Activated gamma-delta T cell (primary cell): ENCODE data around the gene FOXP1.
"Not testable (repeated sequence)": the region's sequence is repeated elsewhere in the genome, so short reads cannot be mapped to it uniquely, and the experiment has no call there.

Source experiments
- DNase-seq: peaks from one replicate; lab custom pipeline; 2025; lab: John Stamatoyannopoulos, UW

The FOXP1 gene

DNA sequence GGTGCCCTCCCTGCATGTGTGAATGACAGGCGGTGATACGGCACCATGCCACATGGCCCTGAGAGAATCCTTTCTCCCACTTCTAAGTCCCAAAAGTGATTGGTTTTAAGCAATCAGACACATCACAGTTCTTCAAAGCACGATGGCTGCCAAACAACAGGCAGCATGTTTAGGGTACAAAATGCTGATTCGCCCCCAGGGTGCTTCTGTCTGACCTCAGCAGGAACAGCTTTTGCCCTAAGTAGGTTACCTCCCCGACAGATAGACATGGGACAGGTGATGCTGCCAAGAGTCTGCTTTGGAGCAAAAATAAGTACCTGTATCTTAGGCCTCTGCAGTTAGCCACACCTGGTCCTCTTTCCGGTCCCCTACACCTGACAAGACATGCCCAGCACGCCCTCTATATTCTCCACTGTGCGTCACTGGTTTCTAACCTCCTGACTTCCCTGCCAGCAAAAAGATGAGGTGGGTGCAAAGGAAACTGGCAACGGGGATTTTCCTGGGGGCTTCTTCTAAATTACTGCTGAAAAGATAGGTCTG is 549.8 kb downstream of the FOXP1 start:
- no peak for DNase-seq

DNA sequence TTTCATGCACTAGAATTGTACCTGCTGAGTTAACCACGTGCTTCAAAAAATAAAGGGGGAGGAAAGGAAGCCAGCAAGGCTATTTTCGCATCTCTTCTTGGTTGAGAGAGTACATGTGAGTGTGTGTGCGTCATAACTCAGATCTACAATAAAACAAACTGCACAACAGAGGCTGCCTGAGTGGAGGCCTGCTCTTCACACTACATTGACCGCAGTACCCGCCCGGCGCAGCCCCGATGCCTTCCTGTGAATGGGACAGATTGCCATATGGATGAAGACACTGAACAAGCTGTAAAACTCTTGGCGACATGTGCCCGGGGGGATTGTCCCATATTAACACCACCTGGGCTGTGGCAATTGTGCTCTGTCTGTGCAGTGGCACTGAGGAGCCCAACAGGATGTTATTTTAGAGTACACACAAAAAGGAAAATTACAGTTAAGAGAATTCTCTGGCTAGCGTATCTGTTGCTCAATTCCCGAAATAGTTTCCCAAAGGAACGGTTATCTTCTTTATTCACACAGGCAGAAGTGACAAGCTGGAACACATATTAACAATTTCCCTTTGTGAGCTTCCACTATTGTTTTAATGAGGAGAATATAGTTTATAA is 551.5 kb downstream of the FOXP1 start:
- no peak for DNase-seq

DNA sequence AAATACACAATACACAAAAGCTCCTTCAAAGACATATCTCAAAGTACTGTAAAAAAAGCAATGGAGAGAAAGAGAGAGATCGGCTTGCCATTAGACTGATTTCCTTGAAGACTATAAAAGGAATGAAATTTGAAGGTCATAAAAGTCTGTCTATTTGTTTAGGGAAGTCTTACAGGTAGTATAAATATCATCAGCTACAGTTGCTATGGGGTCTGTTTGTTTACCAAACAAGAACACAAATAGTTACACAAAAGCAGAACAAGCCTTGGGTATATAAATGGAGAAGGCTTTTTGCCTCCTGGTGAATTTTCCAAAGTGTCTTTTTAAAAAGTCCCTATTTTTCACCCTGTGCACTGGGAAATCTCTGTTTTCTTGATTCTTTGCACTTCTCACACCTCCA is 552.3 kb downstream of the FOXP1 start:
- no peak for DNase-seq

DNA sequence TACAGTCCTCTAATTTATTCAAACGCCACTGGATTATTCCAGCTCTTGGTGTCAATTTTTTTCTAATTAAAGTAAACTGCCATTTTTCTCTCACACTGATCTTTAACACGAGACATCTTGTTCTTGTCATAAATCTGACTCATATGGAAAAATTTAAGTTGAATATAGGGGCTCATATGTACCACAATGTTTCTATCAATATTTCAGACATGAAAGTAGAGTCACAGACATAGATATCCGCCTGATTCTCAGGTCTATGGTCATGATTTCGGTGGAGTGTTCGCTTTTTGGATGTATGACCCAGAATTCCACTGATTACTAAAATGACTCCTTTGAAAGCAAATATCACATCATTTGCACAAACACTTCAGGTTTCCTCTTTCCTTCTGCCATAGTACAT is 552.8 kb downstream of the FOXP1 start:
- no peak for DNase-seq

DNA sequence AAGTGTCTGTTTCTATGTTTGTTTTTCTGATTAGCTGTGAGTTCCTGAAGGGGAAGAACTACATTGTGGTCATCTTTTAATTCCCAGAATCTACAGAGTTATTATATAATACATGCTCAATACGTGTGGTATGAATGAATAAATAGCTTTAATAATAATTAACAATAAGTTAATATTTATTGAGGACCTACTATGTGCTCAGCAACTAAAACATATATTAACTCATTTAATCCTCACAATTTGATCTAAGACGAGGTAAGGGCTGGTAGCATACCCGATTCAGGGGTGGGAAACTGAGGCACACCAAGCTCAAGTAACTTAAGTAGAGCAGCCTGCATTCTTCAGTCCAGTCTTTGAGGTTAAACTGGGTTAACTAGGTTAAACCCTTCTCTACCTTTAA is 553.8 kb downstream of the FOXP1 start:
- DNase-seq = no peak

DNA sequence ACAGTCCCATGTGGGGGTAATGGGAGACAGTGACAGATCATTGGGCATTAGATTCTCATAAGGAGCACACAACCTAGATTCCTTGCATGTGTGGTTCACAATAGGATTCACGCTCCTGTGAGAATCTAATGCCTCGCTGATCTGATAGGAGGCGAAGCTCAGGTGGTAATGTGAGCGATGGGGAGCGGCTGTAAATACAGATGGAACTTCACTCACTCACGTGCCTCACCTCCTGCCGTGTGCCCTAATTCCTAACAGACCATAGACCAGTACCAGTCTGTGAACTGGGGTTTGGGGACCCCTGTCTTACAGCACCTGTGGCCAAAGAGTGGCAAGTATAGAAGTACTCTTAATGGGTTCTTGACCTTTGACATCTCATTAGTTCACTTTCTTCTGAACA is 554.7 kb downstream of the FOXP1 start:
- DNase-seq = no peak

DNA sequence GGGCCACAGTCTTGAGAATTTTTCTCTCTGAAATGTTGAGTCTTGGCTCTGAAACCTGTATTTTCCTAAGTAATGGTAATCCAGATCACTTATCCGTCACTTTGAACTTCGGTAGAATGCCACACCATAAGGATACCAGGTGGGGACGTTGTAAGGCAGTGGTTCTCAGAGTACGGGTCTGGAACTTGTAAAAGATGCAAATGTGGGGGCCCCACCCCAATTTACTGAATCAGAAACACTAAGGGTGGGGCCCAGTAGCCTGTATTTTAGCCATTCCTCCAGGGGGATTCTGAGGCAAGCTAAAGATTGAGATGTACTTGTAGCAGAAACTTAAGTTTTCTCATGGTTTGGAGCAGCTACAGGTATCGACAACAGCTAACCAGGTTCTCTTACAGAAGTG is 555.3 kb downstream of the FOXP1 start:
- DNase-seq = no peak

DNA sequence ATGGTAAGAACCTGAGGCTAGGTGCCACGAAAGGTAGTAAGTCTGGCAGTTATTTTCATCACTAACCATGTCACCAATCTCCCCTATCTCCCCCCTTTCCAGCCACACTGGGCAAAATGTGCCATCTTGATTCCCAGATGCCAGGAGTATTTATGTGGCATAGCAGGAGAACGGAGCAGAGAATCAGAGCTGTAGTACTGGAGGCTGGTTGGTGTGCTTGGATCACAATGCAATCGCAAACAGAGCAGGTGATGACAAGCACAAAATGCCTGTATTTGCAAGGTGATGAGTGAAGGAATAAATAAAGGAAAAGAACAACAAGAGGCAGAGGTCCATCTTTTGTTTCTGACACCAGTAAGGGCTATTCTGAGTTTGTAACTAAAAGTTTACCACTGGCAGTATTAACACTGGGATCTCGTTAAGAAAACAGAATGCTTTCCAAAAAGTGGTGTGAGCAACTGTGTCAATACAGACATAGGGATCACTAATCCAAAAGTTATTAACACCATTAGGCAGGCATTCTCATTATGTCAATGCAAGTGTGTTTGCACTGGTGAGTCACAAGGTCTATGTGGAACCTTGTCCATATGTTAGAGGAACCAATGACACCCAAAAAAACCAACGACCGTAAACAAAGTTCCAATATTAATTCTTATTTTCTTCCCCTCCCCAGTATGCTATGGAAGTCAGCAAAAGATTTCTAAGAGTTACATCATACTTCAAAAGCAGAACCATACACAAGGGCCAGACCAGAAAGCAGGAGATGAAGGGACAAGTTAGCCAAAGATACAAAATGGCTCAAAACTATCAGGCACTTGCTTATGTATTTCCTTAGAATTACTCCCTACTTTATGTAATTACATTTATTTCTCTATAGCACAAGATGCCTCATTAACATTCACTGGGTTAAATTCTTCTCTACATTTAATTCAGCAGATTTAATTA is 556.6 kb downstream of the FOXP1 start:
- no peak for DNase-seq

DNA sequence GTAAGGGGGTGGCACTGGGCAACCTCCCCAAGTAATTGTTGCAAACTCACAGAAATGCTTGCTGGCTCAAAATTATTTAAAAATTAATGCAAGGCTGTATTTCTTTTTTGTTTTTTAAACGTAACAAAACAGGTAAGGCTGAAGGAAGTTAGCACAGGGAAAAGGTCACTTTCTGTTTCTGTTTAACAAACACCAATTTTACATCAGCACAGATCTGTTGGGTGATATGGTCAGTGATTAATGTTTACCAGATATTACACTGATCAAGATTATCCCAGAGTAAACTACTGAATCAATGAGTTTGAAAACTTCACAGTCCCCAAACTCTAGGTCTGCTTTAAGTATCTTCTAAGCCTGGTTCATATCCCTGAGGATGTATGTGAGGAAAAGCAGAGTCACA is 558.0 kb downstream of the FOXP1 start:
- no peak for DNase-seq

DNA sequence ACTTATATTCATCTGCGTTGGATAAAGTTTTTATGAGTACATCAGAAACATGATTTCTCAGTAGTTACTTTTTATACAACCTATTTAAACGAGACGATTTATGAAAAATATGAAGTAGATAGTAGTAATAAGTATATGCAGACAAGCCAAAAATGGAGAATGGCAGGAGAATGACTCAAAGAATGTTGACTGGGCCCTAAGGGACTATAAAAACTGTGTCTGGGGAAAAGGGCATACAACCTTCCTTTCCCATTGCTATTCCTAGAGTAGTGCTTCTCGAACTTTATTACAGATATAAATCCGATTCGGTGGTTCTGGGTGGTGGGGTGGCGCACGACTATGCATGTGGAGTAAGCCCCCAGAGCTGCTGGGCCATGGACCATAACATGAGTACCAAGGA is 558.5 kb downstream of the FOXP1 start:
- no peak for DNase-seq

DNA sequence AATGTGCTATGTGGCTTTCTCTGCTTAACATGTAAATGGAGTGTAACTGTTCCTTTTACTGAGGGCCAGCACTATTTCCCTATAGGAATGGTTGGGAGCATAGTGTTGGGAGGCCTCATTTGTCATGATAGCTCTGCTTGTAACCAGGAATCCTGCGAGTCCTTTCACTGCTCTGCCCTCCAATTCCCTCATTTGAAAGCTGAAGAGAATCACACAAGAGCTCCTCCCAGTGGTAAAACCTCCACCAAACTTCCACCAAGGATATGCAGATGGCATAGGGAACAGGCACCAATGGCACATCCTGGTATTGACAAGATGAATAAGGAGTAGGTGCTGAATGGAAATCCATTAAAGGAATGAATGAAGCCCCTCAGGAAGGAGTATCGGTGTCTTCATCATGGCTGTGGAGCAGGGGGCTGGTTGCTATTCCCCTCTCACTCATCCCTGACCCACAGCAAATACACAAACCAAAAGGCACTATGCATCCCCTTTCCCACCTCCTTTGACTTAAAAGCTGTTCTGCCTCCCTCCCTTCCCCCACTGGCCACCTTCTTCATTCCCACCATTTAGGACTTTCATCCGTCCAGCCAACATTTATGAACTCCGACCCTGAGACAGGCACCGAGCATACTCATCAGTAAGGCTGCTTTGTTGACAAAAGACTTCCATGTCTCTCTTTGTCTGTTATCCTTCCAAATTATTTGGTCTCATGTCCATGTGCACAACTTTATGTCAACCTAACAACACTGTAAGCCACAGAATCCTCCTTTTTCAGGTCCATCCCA is 560.8 kb downstream of the FOXP1 start:
- DNase-seq = no peak

DNA sequence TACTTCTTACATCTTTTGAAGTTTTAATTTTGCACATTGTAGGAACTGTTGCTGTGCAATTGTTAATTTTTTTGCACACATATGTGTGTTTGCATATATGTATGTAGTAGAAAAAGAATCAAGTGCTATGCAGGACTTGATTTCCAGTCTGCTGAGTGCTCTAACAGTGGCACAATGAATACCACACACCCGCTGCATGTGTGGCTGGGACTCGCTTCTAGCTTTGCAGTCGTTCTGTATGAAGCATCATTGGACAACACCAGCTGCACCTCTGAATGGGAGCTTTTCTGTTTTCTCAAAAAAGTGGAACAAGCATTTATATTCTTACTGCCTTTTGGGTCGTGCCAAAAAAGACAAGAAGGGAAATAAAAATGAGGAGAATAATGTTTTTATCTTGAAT is 564.7 kb downstream of the FOXP1 start:
- DNase-seq = no peak

DNA sequence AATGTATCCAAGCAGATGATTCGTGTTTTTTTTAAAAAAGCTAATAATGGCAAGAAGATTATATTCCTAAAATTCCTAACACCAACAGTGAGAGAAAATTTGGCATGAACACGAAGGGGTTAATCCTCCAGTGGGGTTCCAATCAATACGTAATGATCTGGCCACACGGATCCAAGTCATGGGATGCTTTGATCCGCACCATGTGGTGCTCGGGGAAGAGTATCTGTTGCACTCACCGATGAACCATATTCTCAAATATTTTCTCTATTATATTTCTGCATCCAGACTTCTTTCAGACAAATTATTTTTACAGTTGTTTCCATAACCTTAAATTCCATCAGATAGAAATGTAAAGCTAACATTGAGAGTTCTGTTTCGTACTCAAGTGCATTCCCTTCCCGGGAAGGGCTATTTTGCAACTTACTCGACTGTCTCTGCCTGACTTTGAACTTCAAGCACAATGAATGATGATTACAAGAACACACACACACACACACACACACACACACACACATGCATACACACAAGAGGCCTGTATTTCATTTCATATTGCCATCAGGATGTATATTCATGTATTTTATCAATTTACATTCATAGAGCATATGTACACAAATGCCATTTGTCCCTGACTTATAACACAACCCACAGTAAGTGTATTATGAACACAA is 567.2 kb downstream of the FOXP1 start:
- DNase-seq = no peak

DNA sequence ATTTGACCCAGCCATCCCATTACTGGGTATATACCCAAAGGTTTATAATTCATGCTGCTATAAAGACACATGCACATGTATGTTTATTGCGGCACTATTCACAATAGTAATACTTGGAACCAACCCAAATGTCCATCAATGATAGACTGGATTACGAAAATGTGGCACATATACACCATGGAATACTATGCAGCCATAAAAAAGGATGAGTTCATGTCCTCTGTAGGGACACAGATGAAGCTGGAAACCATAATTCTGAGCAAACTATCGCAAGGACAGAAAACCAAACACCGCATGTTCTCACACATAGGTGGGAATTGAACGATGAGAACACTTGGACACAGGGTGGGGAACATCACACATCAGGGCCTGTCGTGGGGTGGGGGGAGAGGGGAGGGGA is 568.9 kb downstream of the FOXP1 start:
- not testable (repeated sequence) for DNase-seq

DNA sequence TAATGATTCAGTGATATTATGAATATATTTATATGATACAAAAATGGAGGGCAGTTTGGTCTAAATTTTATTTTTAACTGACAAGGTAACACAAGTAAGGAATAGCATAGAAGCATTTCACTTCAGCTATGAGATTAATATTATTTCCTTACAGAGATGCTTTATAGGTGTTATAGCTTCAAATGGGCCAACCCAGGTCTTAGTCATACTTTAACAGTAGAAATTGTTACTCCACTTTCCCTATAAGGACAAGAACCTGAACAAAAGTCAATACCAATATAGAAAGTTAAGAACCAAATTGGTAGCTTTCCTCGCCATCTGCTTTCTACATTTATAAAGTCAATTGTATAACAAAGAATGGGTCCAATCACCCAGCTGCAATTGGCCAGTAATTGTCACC is 570.6 kb downstream of the FOXP1 start:
- DNase-seq = no peak

DNA sequence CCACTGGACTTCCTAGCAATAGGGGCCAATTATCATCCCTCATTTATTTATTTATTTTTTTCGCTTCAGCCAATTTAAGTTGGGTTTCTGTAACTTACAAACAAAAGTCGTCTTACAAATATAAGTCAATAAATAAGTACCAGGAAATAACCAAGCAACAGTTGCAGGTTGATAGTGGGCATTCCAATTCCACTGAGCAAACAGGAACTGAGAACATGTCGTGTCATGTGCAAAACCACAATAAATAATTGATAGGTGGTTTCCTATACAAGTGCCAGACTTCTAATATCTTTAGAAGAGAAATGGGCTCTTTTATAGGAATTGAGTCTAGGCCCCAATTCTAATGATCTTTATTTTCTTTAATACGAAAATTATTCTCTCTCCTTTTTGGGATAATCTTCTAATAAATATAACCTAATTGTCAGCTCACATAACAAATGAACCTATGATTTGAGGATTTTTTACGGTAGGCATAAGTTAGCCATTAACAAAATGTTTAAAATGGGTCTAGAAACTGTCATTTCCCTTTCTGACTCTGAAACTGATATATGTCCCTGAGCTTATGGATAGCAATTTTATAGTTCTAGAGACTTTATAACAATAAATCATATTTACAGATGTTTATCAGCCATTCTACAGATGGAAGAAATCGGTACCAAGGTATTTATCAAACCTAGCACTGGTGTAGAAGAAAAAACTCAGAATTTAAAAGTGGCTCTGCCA is 571.8 kb downstream of the FOXP1 start:
- no peak for DNase-seq

DNA sequence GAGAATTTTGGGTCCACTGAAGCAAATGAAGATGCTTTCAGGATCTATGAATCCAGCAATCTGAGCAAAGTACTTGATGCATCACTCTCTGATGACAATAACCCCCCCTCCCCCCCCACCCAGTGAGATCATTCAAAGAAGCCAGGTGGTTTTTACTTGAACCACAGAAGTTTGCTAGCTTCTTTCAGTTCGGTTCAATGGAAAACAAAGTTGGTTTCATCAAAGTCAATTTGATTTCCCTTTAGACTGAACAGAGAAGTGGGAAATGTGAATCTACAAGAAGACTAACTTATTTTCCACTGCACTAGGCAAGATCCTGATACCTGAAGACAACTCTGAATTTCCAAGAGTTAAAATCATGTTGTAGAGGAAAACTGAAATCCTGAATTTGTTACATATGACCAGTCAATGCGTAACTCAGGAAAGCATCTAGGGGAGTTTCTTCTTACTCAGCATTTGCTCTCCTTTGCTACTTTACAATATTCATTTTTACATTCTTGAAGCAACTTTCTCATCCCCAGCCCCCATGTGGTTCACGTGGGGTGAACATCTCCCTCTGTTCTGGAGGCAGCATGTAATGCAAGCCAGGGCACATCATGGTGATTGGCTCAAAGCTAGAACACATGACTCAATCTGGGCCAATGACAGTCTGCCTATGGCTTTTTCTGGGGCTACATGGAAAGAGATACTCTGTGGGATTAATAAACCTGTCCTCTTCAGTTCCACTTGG is 572.6 kb downstream of the FOXP1 start:
- DNase-seq = no peak

DNA sequence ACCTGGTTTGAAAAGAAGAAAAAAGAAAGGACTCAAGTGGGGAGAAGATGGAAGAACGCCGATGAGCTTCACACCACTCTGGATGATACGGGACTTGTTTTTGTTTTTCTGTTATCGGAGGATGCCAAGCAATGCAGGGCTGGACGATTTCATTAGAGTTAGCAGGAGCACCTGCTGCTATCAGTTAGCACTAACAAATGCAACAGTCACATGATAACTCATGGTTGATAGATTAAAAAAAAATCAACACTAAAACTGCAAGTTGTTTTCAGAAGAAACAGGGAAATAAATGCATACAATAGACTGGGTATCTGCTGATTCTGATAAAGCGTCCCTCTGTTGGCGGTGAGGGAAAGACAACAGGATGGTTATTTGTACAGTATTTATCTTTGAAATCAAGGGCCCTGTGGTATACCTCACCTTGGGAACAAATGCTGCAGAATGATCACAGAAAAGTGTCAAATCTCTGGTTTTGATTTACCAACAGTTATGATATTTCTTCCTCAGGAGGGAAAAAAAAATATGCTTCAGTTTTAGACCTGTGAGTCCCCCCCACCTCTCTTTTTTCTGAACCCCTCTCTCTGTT is 575.1 kb downstream of the FOXP1 start:
- no peak for DNase-seq

DNA sequence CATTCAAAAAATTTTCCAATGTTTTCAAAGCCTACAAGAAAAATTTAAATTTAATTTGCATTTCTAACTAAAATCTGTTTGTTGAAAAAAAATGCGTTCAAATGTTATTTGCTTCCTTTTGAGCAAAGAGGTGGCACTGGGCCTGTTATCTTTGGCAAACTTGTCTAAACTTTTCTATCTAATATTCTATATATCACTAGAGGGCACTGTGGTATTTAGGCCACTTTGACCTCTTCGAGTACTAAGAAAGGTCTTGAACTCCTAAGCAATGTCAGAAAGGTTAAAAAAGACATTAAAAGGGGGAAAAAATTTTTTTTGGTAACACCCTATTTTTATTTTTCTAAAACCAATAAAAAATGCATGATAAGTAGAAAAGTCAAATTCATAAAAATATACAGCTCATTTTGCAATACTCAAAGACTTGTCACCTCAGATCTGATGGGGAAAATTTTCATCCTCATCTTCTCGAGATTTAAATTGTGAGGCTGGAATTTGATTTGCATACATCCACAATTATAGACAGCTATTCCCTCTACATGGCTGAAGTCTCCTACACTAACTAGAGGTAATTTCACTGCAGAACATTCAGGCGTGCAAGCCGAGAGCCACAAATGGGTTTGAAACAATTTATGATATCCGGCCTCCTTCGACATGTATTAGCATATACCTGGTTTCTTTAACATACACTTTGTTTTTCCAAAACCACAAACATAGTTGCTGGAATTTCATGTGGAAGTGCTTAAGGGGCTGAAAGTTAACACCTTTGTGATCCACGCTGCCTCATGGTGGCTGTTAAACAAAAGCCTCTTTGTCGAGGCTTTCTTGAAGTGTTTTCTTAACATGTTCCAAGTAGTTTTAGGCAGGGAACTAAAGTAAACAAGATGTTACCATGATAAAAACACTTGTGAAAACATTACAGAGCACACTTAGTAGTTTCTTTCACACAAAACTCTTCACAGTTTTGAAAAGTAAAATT is 576.4 kb downstream of the FOXP1 start:
- no peak for DNase-seq
